ENCODE data around the gene SLC30A7. TPM values are rescaled to one million over a fixed set of nuclear protein-coding genes. Genes with fewer than 3 reads are reported as not detected.
A peak's percentile ranks its signal among the peaks of the same experiment; 100 is the strongest.

SLC30A7 gene
- total RNA-seq, 2 experiments from 2014 or later = 21.6 to 21.7 TPM

DNA sequence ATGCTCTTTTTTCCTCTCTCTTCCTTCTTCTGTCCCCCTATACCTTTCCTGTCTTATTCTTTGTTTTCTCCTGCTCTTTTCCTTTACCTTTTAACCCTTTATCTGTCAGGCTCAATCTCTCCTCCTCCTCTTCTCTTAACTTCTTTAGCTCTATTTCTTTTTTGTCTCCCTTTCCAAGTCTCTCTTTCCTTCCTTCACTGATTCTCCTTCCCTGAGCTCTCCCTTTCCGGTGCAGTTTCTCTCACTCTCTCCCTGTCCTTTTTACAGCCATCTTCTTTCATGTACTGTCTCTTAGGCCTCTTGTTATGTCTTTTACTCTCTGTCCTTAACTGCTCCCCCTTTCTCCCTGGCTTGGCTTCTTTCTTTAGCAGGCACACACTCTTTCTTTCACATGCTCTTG lies 12.0 kb downstream of the SLC30A7 start:
- Histone ChIP-seq H3K36me3 (ENCODE audit: insufficient read depth, low read length) (peaks cover 69% of the 10 kb centered on the region), H3K27ac (ENCODE audit: low read depth in 1 of 2, low read length in 2 of 2) (no peak overlapping the region), H3K9me3 (ENCODE audit: control insufficient read depth in 1 of 2, insufficient read depth in 1 of 2, low read length in 2 of 2) (no peaks in the 10 kb centered on the region), H3K4me3 (ENCODE audit: low read length) (no peak overlapping the region), H3K4me1 (ENCODE audit: insufficient read depth, low read length) (peaks cover 3% of the 10 kb centered on the region), H3K27me3 (ENCODE audit: control insufficient read depth in 1 of 2, insufficient read depth in 2 of 2, low read length in 2 of 2) (no peaks in the 10 kb centered on the region)
- Mint-ChIP-seq H3K4me1 (ENCODE audit: low read depth) (peaks cover 52% of the 10 kb centered on the region), H3K4me3 (no peak overlapping the region), H3K27me3 (no peaks in the 10 kb centered on the region), H3K9me3 (no peaks in the 10 kb centered on the region), H3K36me3 (ENCODE audit: low read depth) (peaks cover 90% of the 10 kb centered on the region), H3K27ac (peak overlapping the region; percentile 15)
- intact Hi-C loops (cut with DNase I, micrococcal nuclease) = no loop called here
- ChIA-PET CTCF (interaction anchor here (1.2 to 2.2 kb wide), 3 partner anchors 13 to 449 kb away, joined by 4 to 6 read pairs (median 4); partner anchors contain the start of gene EXTL2), POLR2A (interaction anchor here (1.3 to 2.6 kb wide), 3 partner anchors 12 to 384 kb away, joined by 3 to 15 read pairs (median 3); partner anchors contain the start of gene SLC30A7)
- no peak for DNase-seq
- ATAC-seq (ENCODE audit: poor library complexity) = no peak
- TF ChIP-seq, protein P1, sequence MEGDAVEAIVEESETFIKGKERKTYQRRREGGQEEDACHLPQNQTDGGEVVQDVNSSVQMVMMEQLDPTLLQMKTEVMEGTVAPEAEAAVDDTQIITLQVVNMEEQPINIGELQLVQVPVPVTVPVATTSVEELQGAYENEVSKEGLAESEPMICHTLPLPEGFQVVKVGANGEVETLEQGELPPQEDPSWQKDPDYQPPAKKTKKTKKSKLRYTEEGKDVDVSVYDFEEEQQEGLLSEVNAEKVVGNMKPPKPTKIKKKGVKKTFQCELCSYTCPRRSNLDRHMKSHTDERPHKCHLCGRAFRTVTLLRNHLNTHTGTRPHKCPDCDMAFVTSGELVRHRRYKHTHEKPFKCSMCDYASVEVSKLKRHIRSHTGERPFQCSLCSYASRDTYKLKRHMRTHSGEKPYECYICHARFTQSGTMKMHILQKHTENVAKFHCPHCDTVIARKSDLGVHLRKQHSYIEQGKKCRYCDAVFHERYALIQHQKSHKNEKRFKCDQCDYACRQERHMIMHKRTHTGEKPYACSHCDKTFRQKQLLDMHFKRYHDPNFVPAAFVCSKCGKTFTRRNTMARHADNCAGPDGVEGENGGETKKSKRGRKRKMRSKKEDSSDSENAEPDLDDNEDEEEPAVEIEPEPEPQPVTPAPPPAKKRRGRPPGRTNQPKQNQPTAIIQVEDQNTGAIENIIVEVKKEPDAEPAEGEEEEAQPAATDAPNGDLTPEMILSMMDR (IDR thresholded peaks at IDR 0.05) = no peak

DNA sequence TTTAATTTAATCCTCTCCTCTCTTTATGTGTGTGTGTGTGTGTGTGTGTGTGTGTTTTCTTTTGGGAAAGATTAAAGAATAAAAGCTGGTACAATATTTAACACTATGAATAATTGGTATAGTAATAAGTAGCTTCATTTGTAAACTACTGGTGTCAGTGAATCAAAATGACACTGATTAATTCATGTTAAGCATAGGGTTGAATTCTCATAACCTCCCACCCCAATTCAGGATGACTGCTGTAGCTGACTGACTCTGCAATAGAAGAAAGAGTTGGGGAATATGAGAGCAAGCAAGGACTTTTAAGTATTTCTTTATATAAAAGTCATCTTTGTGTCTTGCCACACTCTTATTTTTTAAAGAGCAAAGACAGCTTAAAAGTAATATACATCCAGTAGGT lies 13.1 kb downstream of the SLC30A7 start:
- H3K4me3 Mint-ChIP-seq = no peak overlapping the region
- H3K27ac ChIP-seq (ENCODE audit: low read depth in 1 of 2, low read length in 2 of 2) = no peak overlapping the region
- no peak overlapping the region for H3K4me3 ChIP-seq (ENCODE audit: low read length)
- peaks cover 80% of the 10 kb centered on the region for H3K36me3 ChIP-seq (ENCODE audit: insufficient read depth, low read length)
- no peaks in the 10 kb centered on the region for H3K9me3 Mint-ChIP-seq
- H3K27me3 ChIP-seq (ENCODE audit: control insufficient read depth in 1 of 2, insufficient read depth in 2 of 2, low read length in 2 of 2) = no peaks in the 10 kb centered on the region
- H3K4me1 Mint-ChIP-seq (ENCODE audit: low read depth) = peaks cover 48% of the 10 kb centered on the region
- no peaks in the 10 kb centered on the region for H3K27me3 Mint-ChIP-seq
- ChIA-PET CTCF (interaction anchor here (0.8 to 2.2 kb wide), 4 partner anchors 14 to 449 kb away, joined by 3 to 6 read pairs (median 4); partner anchors contain the start of gene EXTL2), POLR2A (interaction anchor here (1.3 to 2.6 kb wide), 4 partner anchors 13 to 401 kb away, joined by 3 to 15 read pairs (median 3); partner anchors contain the start of gene SLC30A7)
- peak overlapping the region; percentile 49 for H3K27ac Mint-ChIP-seq
- intact Hi-C loops (cut with DNase I, micrococcal nuclease) = no loop called here
- DNase-seq (no peak), ATAC-seq (ENCODE audit: poor library complexity) (no peak)
- peaks cover 95% of the 10 kb centered on the region for H3K36me3 Mint-ChIP-seq (ENCODE audit: low read depth)
- H3K4me1 ChIP-seq (ENCODE audit: insufficient read depth, low read length) = peaks cover 3% of the 10 kb centered on the region
- no peaks in the 10 kb centered on the region for H3K9me3 ChIP-seq (ENCODE audit: control insufficient read depth in 1 of 2, insufficient read depth in 1 of 2, low read length in 2 of 2)
- TF ChIP-seq, protein P1 (IDR thresholded peaks at IDR 0.05) = no peak

DNA sequence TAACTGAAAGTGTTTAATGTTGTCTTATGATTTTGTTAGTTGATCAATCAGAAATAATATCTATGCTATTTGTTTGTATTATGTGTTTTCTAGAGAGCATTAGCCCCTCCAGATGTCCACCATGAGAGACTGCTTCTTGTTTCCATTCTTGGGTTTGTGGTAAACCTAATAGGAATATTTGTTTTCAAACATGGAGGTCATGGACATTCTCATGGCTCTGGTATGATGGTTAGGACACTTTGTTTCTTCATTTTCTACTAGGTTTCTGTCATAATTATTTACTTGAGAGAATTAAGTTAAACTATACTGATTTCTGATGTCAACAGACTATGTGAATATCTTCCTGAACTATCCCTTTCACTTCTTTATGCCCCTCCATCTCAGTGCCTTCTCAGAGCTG lies 16.1 kb downstream of the SLC30A7 start:
- H3K27ac Mint-ChIP-seq = peak overlapping the region; percentile 50
- TF ChIP-seq, protein P1 (IDR thresholded peaks at IDR 0.05) = no peak
- Histone ChIP-seq H3K4me1 (ENCODE audit: insufficient read depth, low read length) (no peaks in the 10 kb centered on the region), H3K4me3 (ENCODE audit: low read length) (no peak overlapping the region), H3K27me3 (ENCODE audit: control insufficient read depth in 1 of 2, insufficient read depth in 2 of 2, low read length in 2 of 2) (no peaks in the 10 kb centered on the region), H3K27ac (ENCODE audit: low read depth in 1 of 2, low read length in 2 of 2) (no peak overlapping the region), H3K9me3 (ENCODE audit: control insufficient read depth in 1 of 2, insufficient read depth in 1 of 2, low read length in 2 of 2) (no peaks in the 10 kb centered on the region), H3K36me3 (ENCODE audit: insufficient read depth, low read length) (peaks cover 90% of the 10 kb centered on the region)
- intact Hi-C loops (cut with DNase I, micrococcal nuclease) = no loop called here
- DNase-seq (no peak), ATAC-seq (ENCODE audit: poor library complexity) (no peak)
- no peaks in the 10 kb centered on the region for H3K27me3 Mint-ChIP-seq
- POLR2A ChIA-PET = no interaction called here
- no peak overlapping the region for H3K4me3 Mint-ChIP-seq
- peaks cover 95% of the 10 kb centered on the region for H3K36me3 Mint-ChIP-seq (ENCODE audit: low read depth)
- CTCF ChIA-PET = interaction anchor here (1.2 to 1.4 kb wide), 2 partner anchors 327 to 376 kb away, joined by 3 read pairs; no protein-coding TSS in a partner anchor
- H3K4me1 Mint-ChIP-seq (ENCODE audit: low read depth) = peaks cover 38% of the 10 kb centered on the region
- no peaks in the 10 kb centered on the region for H3K9me3 Mint-ChIP-seq

All from CD4-positive, alpha-beta T cell (primary cell).